Measurements from ENCODE around the gene BICDL2.

The BICDL2 gene

DNA sequence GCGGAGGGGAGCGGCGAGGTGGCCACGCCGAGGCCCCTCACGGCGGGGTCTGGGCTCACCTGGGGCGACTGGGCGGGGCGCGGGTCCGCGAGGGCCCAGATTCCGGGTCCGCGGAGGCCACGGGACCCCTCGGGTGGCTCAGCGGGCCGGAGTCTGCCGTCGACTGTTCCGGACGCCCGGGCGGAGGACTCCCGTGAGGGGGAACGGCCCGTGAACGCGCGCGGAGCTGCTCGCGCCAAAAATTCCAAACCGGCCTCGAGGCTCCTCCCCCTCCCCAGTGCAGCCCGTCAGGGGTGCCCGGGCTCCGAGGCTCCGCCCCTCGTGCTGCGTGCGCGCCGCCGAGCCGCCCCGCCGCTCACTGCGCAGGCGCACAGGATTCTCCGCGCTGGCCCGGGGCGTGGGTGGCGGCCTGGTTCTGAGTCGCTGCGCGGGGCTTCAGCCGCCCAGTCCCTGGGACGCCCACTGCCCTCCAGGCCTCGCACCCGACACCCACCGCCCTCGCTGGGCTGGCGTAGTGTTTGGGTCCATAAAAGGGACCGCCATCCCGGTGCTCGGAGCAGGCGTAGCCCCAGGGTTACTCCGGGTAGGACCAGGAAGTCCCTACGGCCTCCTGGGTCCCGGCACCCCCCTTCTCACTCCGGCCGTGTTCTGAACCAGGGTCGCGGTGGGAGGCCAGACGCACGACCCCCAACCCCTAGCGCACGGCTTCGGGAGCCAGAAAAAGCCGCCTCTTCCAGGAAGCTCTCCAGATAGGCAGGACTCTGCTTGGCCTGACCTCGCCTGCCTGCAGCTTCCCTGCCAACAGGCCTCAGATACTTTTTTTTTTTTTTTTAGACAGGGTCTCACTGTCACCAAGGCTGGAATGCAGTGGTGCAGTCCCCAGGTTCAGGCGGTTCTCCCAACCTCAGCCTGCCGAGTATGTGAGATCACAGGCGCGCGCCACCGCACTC is 56.2 kb downstream of the BICDL2 start, which contains the start of gene PKMYT1:
Gene PKMYT1, minus strand, starts transcription at position 220 of the 950 bp plus-strand sequence. CDS start 789 bp downstream, outside the sequence.
- peak; percentile 97 for DNase-seq

GRCh38 chr16:2979669-2980226 is 57.0 kb downstream of the BICDL2 start:
- DNase-seq, result no peak
